NCI-H2171 treated with DMSO at 0.1 percent for 48 hours (cell line): ENCODE results near the gene MARCHF6.
"Not testable (repeated sequence)": the region's sequence is repeated elsewhere in the genome, so short reads cannot be mapped to it uniquely, and the experiment has no call there.

Source experiments
- DNase-seq: peaks from one replicate; lab custom pipeline; 2025; lab: John Stamatoyannopoulos, UW

The MARCHF6 gene

DNA sequence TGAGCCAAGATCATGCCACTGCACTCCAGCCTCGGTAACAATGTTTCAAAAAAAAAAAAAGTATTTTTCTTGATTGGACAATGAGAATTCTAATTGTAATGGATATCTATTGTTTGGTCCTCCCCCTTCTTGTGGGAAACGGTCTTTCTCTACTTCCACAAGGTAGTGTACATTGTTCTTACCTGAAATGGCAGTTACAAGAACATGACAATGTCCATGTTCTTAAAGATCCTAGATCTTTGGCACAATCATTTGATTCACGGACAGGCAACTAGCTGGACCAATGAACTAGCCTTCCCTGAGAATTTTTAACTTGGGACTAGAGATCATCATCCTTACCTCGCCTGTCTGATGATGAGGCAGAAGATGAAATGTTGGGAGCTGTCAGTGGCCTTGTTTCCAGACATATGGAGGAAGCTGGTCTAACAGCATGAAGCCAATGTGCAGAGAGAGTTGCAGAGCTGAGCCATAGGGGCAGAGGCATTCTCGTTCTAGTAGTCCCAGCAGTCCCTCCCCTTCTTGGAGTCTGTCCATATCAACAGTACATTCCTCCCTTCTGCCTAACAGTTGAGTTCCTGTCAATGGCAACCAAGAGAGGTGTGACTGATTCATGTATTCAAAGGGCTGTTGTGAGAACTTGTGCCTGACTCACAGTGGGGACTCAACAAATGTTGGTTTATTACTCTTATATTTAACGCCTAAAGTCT lies 2.1 kb upstream of the MARCHF6 start:
- DNase-seq = peak; percentile 27

DNA sequence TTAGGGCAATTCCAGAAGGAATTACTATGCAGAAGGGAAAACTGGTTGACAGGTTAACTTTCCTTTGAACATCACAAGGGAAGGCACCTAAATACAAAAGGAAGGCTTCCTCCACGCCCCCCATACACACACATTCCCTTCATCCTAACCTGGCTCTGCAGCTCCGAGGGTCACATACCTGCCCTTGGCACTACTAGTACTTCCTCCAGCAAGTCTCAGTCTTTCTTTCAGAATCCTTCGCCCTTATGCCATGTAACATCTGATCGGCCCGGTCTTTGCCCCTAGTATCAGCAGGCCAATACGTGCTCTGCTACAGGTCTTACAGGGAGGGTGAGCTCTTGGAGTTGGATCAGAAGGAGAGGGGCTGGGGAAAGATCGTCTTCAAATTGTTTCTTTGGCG lies 1.6 kb upstream of the MARCHF6 start:
- DNase-seq = no peak

DNA sequence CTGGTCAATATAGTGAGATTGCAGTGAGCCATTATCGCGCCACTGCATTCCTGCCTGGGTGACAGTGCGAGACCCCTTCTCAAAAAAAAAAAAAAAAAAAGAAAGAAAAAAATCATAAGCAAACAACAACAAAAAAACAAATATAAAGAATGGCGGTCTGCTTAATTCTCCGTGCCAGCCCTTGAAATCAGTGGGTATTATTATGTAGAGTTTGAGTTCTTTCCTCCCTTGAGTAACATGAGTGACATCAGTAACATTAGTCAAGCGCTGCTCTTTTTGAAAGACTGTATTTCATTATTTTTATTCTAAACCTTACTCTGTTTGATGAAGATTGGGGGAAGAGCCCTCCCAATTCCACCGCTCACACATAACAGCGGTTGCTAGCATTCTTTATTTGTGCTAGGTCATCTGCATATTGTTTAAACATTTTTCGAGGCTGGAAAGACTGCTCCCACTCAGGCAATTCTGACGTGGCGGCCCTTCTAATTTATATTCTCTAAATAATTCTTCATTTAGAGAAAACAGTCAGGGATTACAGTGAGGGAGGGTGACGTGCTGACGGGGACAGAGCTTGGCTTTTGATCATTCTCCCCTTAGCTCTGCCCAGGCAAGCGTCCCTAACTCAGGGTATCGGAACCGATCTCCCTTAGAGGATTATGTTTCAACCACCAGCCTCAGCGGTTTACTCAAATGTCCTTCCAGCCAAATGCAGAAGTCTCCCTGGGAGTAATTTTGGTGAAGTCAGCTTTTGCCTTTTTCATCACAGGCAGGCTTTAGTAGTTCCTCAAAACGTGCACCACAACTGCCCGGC lies 860 bp upstream of the MARCHF6 start:
- peak; percentile 86 for DNase-seq

DNA sequence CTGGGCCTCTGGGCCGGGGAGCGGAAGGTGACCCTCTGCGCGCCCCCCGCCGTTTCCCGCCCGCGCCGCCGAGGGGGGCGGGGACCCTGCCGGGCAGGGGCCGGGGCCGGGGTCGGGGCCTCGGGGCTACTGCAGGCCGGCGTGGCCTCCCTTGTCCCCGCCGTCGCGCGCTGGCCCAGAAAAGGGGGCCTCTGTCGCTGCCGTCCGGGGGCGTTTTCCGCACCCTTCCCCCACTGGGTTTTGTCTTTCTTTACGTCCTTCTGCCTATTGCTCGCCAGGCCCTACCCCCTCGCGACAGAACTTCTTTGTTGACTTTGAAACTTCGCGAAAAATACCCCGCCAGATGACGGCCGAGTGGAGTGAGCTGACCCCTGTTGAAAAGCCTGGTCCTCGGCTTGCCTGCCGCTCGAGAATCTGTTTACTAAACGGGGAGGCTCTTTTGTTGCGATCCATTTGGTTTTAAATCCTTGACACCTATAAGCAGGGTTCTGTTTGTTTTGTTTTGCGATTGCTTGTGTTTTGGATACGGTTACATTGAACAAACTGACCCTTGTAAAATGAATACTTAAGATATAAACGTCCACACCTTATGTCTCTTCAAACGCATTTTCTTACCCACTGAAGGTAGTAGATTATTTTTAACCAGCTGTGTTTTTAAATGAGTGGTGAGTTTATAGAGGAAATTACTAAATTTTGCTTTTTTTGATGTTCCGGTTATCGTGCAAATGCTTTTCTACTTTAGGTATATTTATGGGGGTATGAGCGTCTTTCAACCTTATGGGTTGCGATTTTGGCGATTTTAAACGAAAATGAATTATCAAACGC lies 765 bp downstream of the MARCHF6 start:
- DNase-seq = peak; percentile 32

DNA sequence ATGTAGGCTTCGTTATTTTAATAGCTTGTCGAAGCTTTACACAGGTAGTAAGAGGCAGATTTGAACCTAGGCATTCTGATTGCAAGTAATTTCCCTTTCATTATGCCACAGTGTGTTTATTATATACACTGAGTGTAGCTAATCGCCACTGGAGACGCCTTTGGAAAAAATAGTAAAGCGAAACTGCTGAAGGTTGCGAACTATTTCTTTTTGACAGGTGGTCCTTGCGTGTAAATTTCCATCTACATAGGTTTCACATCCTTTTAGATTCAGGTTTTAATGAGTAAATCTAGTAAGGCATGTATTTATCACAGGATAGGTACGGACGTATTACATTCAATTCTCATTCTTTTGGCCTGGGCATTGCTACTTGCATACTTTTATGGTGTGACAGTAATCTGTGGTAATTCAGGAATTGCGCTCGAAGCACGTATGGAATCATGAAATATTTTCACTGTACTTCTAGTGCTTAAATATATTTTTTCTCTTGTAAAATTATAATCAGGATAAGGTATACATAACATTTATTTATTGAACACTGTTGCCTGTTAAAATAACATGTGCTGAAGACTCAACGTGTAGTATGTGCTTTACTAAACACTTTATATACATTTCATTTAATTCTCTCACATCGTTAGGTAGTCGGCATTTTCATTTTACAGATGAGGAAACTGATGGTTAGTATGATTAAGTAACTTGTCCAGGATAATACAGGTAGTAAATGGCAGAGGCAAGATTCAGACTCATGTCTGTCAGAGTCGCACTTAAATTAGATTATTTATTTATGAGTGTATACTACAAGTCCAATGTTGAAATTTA lies 1.8 kb downstream of the MARCHF6 start:
- peak; percentile 48 for DNase-seq

DNA sequence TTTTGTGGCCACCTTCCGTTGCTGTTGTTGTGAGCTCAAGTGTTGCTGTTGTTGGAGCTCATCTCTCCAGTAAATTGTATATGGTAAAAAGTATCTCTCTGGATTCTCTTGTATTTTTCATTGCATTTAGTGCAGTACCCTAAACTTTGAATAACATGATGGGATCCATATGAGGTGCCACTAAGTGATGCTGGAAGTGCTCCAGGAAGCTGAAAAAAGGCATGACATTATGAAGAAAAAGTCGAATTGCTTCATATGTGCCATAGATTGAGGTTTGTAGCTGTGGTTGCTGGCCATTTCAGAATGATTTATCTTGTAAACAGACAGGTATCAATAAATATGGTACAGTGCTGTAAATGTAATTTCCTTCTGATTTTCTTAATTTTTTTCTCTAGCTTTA lies 5.5 kb downstream of the MARCHF6 start:
- DNase-seq = no peak

DNA sequence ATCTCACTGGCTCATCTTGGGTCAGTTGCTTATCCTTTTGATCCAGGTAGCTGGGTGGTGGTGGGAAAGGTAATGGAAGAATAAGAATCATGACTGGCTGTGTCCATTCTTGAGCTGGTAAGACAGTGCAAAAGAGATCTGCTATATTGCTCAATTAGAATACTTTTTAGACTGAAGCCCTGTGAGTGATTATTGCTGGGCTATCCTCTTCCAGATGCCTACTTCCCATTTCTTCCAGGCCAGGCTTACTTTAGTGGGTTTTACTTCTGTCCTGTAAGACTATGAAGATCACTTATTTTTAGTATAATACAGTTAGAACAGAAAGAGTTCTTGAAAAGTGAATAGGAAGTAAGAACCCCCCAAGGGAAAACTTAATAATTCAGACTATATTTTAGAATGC lies 7.2 kb downstream of the MARCHF6 start:
- DNase-seq = no peak

GRCh38 chr5:10363519-10364185 lies 10.2 kb downstream of the MARCHF6 start:
- DNase-seq = no peak

- no peak for DNase-seq
These were observed 10.7 kb downstream of the MARCHF6 start for GRCh38 chr5:10364186-10364689.

DNA sequence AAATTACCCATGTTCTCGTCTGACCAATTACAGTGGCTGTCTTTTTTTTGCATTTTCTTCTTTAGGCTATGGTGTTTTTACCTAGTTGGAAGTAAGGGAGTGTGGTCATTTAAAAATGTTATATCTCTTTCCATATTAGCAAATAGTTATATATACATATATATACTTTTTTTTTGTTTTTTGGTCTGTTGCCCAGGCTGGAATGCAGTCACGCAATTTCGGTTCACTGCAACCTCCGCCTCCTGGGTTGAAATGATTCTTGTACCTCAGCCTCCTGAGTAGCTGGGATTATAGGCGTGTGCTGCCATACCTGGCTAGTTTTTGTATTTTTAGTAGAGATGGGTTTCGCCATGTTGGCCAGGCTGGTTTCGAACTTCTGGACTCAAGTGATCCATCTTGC lies 12.3 kb downstream of the MARCHF6 start:
- DNase-seq = no peak

- DNase-seq = no peak
These were observed 13.1 kb downstream of the MARCHF6 start for GRCh38 chr5:10366310-10367272.

DNA sequence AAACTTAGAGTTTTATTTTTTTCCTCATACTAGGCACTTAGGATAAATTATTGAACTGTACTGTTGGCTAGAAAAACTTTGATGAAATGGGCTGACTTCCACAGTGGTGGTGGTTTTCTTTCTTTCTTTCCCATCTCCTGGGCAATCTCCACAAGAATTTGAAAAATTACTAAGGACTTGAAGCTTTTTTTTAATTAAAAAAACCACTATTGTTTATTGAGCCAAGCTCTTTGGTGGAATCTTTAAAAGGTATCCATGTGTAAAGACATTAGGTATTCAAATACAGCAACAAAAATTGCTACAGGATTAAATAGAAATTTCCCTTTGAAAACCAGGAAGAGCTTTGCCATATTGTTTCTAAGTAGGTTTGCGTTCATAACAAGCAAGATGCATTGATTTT lies 14.1 kb downstream of the MARCHF6 start:
- DNase-seq = no peak

- DNase-seq = no peak
These were observed 17.4 kb downstream of the MARCHF6 start for GRCh38 chr5:10370931-10371330.

DNA sequence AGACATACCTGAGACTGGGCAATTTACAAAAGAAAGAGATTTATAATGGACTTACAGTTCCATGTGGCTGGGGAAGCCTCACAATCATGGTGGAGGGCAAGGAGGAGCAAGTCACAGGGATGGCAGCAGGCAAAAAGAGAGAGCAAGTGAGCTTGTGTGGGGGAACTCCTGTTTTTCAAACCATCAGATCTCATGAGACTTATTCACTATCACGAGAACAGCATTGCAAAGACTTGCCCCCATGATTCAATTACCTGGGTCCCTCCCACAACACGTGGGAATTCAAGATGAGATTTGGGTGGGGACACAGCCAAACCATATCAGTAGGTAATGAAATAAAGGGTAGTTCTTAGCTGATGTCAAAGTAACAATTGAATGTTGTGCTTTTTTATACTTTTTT lies 17.9 kb downstream of the MARCHF6 start:
- DNase-seq = not testable (repeated sequence)

GRCh38 chr5:10372726-10373709 lies 19.5 kb downstream of the MARCHF6 start:
- DNase-seq = no peak

- DNase-seq = no peak
These were observed 20.8 kb downstream of the MARCHF6 start for GRCh38 chr5:10374046-10375022.

- not testable (repeated sequence) for DNase-seq
These were observed 21.7 kb downstream of the MARCHF6 start for GRCh38 chr5:10375146-10375545.
